ENCODE measurements around the gene ISL2.

- TF ChIP-seq CTCF (IDR thresholded peaks at IDR 0.05) = no peak
- no peak for TF ChIP-seq POLR2A (IDR thresholded peaks at IDR 0.05)
These were observed 39.5 kb downstream of the ISL2 start for GRCh38 chr15:76376029-76376428.

Data from testis (tissue), 2 donors.